ENCODE data around the gene ETV4. TPM values are rescaled to one million over a fixed set of nuclear protein-coding genes. Genes with fewer than 3 reads are reported as not detected.

The ETV4 gene
- total RNA-seq, 2 donors from 2014 or later, result 51.1 to 83.0 TPM

GRCh38 chr17:43558805-43559160, 12.6 kb upstream of the ETV4 start:
- Histone ChIP-seq H3K27me3 (ENCODE audit: control insufficient read depth, insufficient read depth, low read length, poor library complexity, severe bottlenecking) (peaks cover 4% of the 10 kb centered on the region), H3K27ac (ENCODE audit: low read depth, low read length) (no peak overlapping the region), H3K9ac (ENCODE audit: extremely low read depth, low read length, poor library complexity, severe bottlenecking) (no peak overlapping the region), H3K9me3 (ENCODE audit: control insufficient read depth, low read length) (no peaks in the 10 kb centered on the region), H3K36me3 (ENCODE audit: control insufficient read depth, insufficient read depth, low read length) (no peaks in the 10 kb centered on the region), H3K4me3 (ENCODE audit: low read length) (no peak overlapping the region), H3K4me1 (ENCODE audit: control insufficient read depth, insufficient read depth, low read length) (peaks cover 9% of the 10 kb centered on the region)
- H3K27ac Mint-ChIP-seq, result no peak overlapping the region
- no peaks in the 10 kb centered on the region for H3K36me3 Mint-ChIP-seq (ENCODE audit: low read depth)
- no peak overlapping the region for H3K4me3 Mint-ChIP-seq
- peaks cover 49% of the 10 kb centered on the region for H3K4me1 Mint-ChIP-seq
- 68 to 80% methylated on average over 5 of the region's 5 CpGs for WGBS, 2 experiments (ENCODE audit: insufficient coverage in 1 of 2, insufficient read length in 1 of 2)
- peaks cover 5% of the 10 kb centered on the region for H3K27me3 Mint-ChIP-seq (ENCODE audit: insufficient read depth)
- DNase-seq, result no peak
- TF ChIP-seq, protein P1, sequence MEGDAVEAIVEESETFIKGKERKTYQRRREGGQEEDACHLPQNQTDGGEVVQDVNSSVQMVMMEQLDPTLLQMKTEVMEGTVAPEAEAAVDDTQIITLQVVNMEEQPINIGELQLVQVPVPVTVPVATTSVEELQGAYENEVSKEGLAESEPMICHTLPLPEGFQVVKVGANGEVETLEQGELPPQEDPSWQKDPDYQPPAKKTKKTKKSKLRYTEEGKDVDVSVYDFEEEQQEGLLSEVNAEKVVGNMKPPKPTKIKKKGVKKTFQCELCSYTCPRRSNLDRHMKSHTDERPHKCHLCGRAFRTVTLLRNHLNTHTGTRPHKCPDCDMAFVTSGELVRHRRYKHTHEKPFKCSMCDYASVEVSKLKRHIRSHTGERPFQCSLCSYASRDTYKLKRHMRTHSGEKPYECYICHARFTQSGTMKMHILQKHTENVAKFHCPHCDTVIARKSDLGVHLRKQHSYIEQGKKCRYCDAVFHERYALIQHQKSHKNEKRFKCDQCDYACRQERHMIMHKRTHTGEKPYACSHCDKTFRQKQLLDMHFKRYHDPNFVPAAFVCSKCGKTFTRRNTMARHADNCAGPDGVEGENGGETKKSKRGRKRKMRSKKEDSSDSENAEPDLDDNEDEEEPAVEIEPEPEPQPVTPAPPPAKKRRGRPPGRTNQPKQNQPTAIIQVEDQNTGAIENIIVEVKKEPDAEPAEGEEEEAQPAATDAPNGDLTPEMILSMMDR (conservative IDR thresholded peaks at IDR 0.05), result no peak
- no peaks in the 10 kb centered on the region for H3K9me3 Mint-ChIP-seq

DNA sequence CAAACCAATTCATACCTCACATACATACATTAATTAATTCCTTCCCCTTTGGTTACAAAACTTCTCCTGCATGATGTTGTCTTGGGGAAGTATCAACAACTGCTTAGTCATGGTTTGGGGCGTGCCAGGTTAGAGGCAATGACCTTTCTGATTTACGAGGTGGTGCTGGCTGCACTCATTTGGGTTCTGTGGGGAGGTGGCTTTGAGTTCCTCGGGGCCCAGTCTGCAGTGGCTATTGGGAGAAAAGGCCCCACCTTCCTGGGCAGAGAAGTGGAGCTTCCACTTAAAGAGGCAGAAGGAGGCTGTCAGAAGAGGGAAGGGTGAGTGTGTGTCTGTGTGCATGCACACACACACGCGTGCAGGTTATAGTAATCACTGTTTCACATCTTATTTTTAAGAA, 10.2 kb upstream of the ETV4 start:
- no peak overlapping the region for H3K27ac Mint-ChIP-seq
- no peaks in the 10 kb centered on the region for H3K9me3 ChIP-seq (ENCODE audit: control insufficient read depth, low read length)
- no peaks in the 10 kb centered on the region for H3K36me3 Mint-ChIP-seq (ENCODE audit: low read depth)
- 93 to 95% methylated on average over 4 to 5 of the region's 5 CpGs for WGBS, 2 experiments (ENCODE audit: insufficient coverage in 1 of 2, insufficient read length in 1 of 2)
- peak; percentile 55 for DNase-seq
- no peak overlapping the region for H3K4me3 Mint-ChIP-seq
- H3K27me3 ChIP-seq (ENCODE audit: control insufficient read depth, insufficient read depth, low read length, poor library complexity, severe bottlenecking), result no peaks in the 10 kb centered on the region
- H3K4me3 ChIP-seq (ENCODE audit: low read length), result no peak overlapping the region
- TF ChIP-seq, protein P1 (conservative IDR thresholded peaks at IDR 0.05), result no peak
- peaks cover 3% of the 10 kb centered on the region for H3K27me3 Mint-ChIP-seq (ENCODE audit: insufficient read depth)
- peaks cover 42% of the 10 kb centered on the region for H3K4me1 Mint-ChIP-seq
- H3K9ac ChIP-seq (ENCODE audit: extremely low read depth, low read length, poor library complexity, severe bottlenecking), result no peak overlapping the region
- H3K36me3 ChIP-seq (ENCODE audit: control insufficient read depth, insufficient read depth, low read length), result no peaks in the 10 kb centered on the region
- peaks cover 15% of the 10 kb centered on the region for H3K4me1 ChIP-seq (ENCODE audit: control insufficient read depth, insufficient read depth, low read length)
- no peak overlapping the region for H3K27ac ChIP-seq (ENCODE audit: low read depth, low read length)
- no peaks in the 10 kb centered on the region for H3K9me3 Mint-ChIP-seq

DNA sequence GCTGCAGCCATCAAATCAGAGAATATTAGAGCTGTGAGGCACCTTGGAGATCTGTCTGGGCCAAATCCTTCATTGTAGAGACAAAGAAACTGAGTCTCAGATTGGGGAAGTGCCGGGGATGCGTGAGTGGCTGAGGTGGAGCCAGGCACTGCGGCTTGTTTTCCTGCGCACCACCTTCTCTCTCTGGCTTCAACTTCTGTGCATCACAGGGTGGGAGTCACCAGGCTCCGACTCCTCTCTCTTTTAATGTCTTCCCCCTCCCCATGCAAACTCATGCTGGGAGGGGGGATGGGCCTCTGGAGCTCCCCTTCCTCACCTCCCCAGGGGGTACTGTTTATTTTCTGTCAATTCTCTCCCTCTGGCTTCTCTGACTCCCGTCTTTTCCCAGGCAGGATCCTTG, 8.7 kb upstream of the ETV4 start:
- H3K4me1 ChIP-seq (ENCODE audit: control insufficient read depth, insufficient read depth, low read length), result peaks cover 15% of the 10 kb centered on the region
- H3K27me3 ChIP-seq (ENCODE audit: control insufficient read depth, insufficient read depth, low read length, poor library complexity, severe bottlenecking), result no peaks in the 10 kb centered on the region
- TF ChIP-seq, protein P1 (conservative IDR thresholded peaks at IDR 0.05), result no peak
- H3K27ac ChIP-seq (ENCODE audit: low read depth, low read length), result no peak overlapping the region
- no peaks in the 10 kb centered on the region for H3K27me3 Mint-ChIP-seq (ENCODE audit: insufficient read depth)
- H3K9me3 ChIP-seq (ENCODE audit: control insufficient read depth, low read length), result no peaks in the 10 kb centered on the region
- WGBS, 2 experiments (ENCODE audit: insufficient coverage in 1 of 2, insufficient read length in 1 of 2), result 44 to 47% methylated on average over 3 to 6 of the region's 6 CpGs
- peak overlapping the region; percentile 22 for H3K4me3 Mint-ChIP-seq
- no peaks in the 10 kb centered on the region for H3K36me3 Mint-ChIP-seq (ENCODE audit: low read depth)
- no peak overlapping the region for H3K9ac ChIP-seq (ENCODE audit: extremely low read depth, low read length, poor library complexity, severe bottlenecking)
- H3K36me3 ChIP-seq (ENCODE audit: control insufficient read depth, insufficient read depth, low read length), result no peaks in the 10 kb centered on the region
- H3K4me1 Mint-ChIP-seq, result peaks cover 42% of the 10 kb centered on the region
- H3K4me3 ChIP-seq (ENCODE audit: low read length), result no peak overlapping the region
- H3K27ac Mint-ChIP-seq, result peak overlapping the region; percentile 53
- no peaks in the 10 kb centered on the region for H3K9me3 Mint-ChIP-seq
- peak; percentile 73 for DNase-seq
